HG03066 (cell line): ENCODE results near the gene SPINT1.
A peak's percentile ranks its signal among the peaks of the same experiment; 100 is the strongest.

ENCODE experiments used
- ATAC-seq: cut with Tn5 transposase; IDR thresholded peaks from one replicate; pipeline ENCODE4 v1.9.1; 2021; ENCODE audit warnings: low read depth; ENCODE audit not compliant: unreplicated experiment

SPINT1 gene

GRCh38 chr15:40843885-40844695 is at the start of gene SPINT1:
SPINT1 (plus strand) TSS chr15:40844048; CDS start chr15:40844555, 507 bp downstream.
- no peak for ATAC-seq

- ATAC-seq = no peak
Measured at GRCh38 chr15:40796041-40796440, 47.8 kb upstream of the SPINT1 start.

GRCh38 chr15:40796512-40796911 is 47.3 kb upstream of the SPINT1 start:
- ATAC-seq = no peak

GRCh38 chr15:40799523-40799922 is 44.3 kb upstream of the SPINT1 start:
- no peak for ATAC-seq

GRCh38 chr15:40803076-40803475 is 40.8 kb upstream of the SPINT1 start:
- ATAC-seq = no peak

GRCh38 chr15:40803688-40804087 is 40.2 kb upstream of the SPINT1 start:
- no peak for ATAC-seq

- no peak for ATAC-seq
Measured at GRCh38 chr15:40806672-40807027, 37.2 kb upstream of the SPINT1 start.

- peak; percentile 93 for ATAC-seq
Measured at GRCh38 chr15:40807028-40807887, 36.6 kb upstream of the SPINT1 start, which contains the start of the genes DNAJC17 and ZFYVE19. DNAJC17 (minus strand) TSS chr15:40807473; CDS start chr15:40807446, 27 bp downstream. ZFYVE19 (plus strand) TSS chr15:40807089; CDS start chr15:40807590, 501 bp downstream.

GRCh38 chr15:40807888-40808461 is 35.9 kb upstream of the SPINT1 start:
- ATAC-seq = no peak

- no peak for ATAC-seq
Measured at GRCh38 chr15:40808861-40809450, 34.9 kb upstream of the SPINT1 start.

GRCh38 chr15:40812721-40813425 is 31.0 kb upstream of the SPINT1 start:
- ATAC-seq = no peak

- ATAC-seq = no peak
Measured at GRCh38 chr15:40815042-40815698, 28.7 kb upstream of the SPINT1 start.

GRCh38 chr15:40819048-40819447 is 24.8 kb upstream of the SPINT1 start:
- ATAC-seq = no peak

GRCh38 chr15:40821195-40821594 is 22.7 kb upstream of the SPINT1 start:
- no peak for ATAC-seq

GRCh38 chr15:40823572-40824343 is 20.1 kb upstream of the SPINT1 start:
- ATAC-seq = no peak

- ATAC-seq = no peak
Measured at GRCh38 chr15:40825661-40826422, 18.0 kb upstream of the SPINT1 start.

- no peak for ATAC-seq
Measured at GRCh38 chr15:40826423-40827075, 17.3 kb upstream of the SPINT1 start.
